NCI-H187 (cell line): ENCODE results near the gene CEACAM4.
A peak's percentile ranks its signal among the peaks of the same experiment; 100 is the strongest.
"Not testable (repeated sequence)": the region's sequence is repeated elsewhere in the genome, so short reads cannot be mapped to it uniquely, and the experiment has no call there.

ENCODE experiments used
- DNase-seq, 2 experiments: peaks; one replicate each; lab custom pipeline; 2025; lab: John Stamatoyannopoulos, UW

CEACAM4 gene

GRCh38 chr19:41626877-41627276 lies at the start of gene CEACAM4:
CEACAM4 (minus strand) TSS chr19:41627074; CDS start chr19:41626963, 111 bp downstream.
- no peak for DNase-seq

GRCh38 chr19:41671486-41671885 lies 44.6 kb upstream of the CEACAM4 start:
- DNase-seq: no peak

- DNase-seq: no peak
Observed at GRCh38 chr19:41670755-41671154, 43.9 kb upstream of the CEACAM4 start.

- no peak for DNase-seq
Observed at GRCh38 chr19:41668315-41668714, 41.4 kb upstream of the CEACAM4 start.

GRCh38 chr19:41666075-41666474 lies 39.2 kb upstream of the CEACAM4 start:
- no peak for DNase-seq

GRCh38 chr19:41657157-41657556 lies 30.3 kb upstream of the CEACAM4 start:
- no peak for DNase-seq

- not testable (repeated sequence) for DNase-seq
Observed at GRCh38 chr19:41656756-41657155, 29.9 kb upstream of the CEACAM4 start.

GRCh38 chr19:41652250-41652649 lies 25.4 kb upstream of the CEACAM4 start:
- no peak for DNase-seq

- DNase-seq: no peak
Observed at GRCh38 chr19:41649827-41650226, 23.0 kb upstream of the CEACAM4 start.

- DNase-seq: no peak
Observed at GRCh38 chr19:41646589-41647204, 19.8 kb upstream of the CEACAM4 start.

- peak; percentile 53 to 78 for DNase-seq
Observed at GRCh38 chr19:41641879-41642485, 15.1 kb upstream of the CEACAM4 start.

GRCh38 chr19:41638641-41639081 lies 11.8 kb upstream of the CEACAM4 start:
- DNase-seq: no peak

- no peak for DNase-seq
Observed at GRCh38 chr19:41637484-41637883, 10.6 kb upstream of the CEACAM4 start.

- DNase-seq: no peak
Observed at GRCh38 chr19:41627966-41628675, 1.2 kb upstream of the CEACAM4 start.

- no peak for DNase-seq
Observed at GRCh38 chr19:41626278-41626677, 596 bp downstream of the CEACAM4 start.

GRCh38 chr19:41624937-41625336 lies 1.9 kb downstream of the CEACAM4 start:
- no peak for DNase-seq

- no peak for DNase-seq
Observed at GRCh38 chr19:41624515-41624914, 2.4 kb downstream of the CEACAM4 start.

GRCh38 chr19:41623360-41623759 lies 3.5 kb downstream of the CEACAM4 start:
- no peak for DNase-seq

- no peak for DNase-seq
Observed at GRCh38 chr19:41621654-41622053, 5.2 kb downstream of the CEACAM4 start.

GRCh38 chr19:41621226-41621625 lies 5.6 kb downstream of the CEACAM4 start:
- no peak for DNase-seq

GRCh38 chr19:41620171-41620570 lies 6.7 kb downstream of the CEACAM4 start:
- DNase-seq: no peak

GRCh38 chr19:41619018-41619556 lies 7.8 kb downstream of the CEACAM4 start:
- no peak for DNase-seq
